Measurements from ENCODE around the gene AVP.

- TF ChIP-seq CTCF (IDR thresholded peaks at IDR 0.05) (no peak), POLR2AphosphoS5 (IDR thresholded peaks at IDR 0.05) (no peak), EP300 (IDR thresholded peaks at IDR 0.05) (no peak)
Observed at GRCh38 chr20:3100480-3100879, 16.0 kb upstream of the AVP start.

Data from stomach (tissue), 4 donors.